Loucy (cell line): ENCODE data around the gene FARSA.

Source experiments
- EZH2phosphoT487 ChIP-seq: fragments of 200-600 bp; IDR thresholded peaks from 2 replicates; pipeline ENCODE4 v1.6.1; 2018; ENCODE audit warnings: antibody characterized with exemption, mild to moderate bottlenecking, moderate library complexity, borderline replicate concordance
- TF ChIP-seq, protein P1 (sequence below): fragments of 200-600 bp; sonication (generic); conservative IDR thresholded peaks from 2 replicates; pipeline ENCODE4 v1.5.1; 2014; ENCODE audit warnings: mild to moderate bottlenecking, antibody characterized with exemption, low read length

- TF ChIP-seq EZH2phosphoT487 = no peak
- TF ChIP-seq, protein P1, sequence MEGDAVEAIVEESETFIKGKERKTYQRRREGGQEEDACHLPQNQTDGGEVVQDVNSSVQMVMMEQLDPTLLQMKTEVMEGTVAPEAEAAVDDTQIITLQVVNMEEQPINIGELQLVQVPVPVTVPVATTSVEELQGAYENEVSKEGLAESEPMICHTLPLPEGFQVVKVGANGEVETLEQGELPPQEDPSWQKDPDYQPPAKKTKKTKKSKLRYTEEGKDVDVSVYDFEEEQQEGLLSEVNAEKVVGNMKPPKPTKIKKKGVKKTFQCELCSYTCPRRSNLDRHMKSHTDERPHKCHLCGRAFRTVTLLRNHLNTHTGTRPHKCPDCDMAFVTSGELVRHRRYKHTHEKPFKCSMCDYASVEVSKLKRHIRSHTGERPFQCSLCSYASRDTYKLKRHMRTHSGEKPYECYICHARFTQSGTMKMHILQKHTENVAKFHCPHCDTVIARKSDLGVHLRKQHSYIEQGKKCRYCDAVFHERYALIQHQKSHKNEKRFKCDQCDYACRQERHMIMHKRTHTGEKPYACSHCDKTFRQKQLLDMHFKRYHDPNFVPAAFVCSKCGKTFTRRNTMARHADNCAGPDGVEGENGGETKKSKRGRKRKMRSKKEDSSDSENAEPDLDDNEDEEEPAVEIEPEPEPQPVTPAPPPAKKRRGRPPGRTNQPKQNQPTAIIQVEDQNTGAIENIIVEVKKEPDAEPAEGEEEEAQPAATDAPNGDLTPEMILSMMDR = no peak
Measured at GRCh38 chr19:12913011-12913561, 20.4 kb downstream of the FARSA start.
